SK-N-SH treated with all-trans-retinoic acid at 6 μM for 48 hours (cell line): ENCODE data around the gene KNG1.

ENCODE experiments used
- ATAC-seq: fragments of 200-7000 bp; cut with Tn5 transposase; 3 replicates; pipeline ENCODE4 v1.9.1; 2020; ENCODE audit warnings: mild to moderate bottlenecking, moderate library complexity
- CREB5 ChIP-seq: fragments of 250-450 bp; sonication (Bioruptor Pico); IDR thresholded peaks from 2 replicates; pipeline ENCODE4 v1.5.1; 2020; ENCODE audit warnings: low read depth, mild to moderate bottlenecking, moderate library complexity
- CSDC2 ChIP-seq: fragments of 250-450 bp; sonication (Bioruptor Pico); IDR thresholded peaks from 2 replicates; pipeline ENCODE4 v1.5.0; 2020; ENCODE audit warnings: mild to moderate bottlenecking, moderate library complexity
- CSRNP3 ChIP-seq: fragments of 250-450 bp; sonication (Bioruptor Pico); IDR thresholded peaks from 2 replicates; pipeline ENCODE4 v1.5.1; 2021; ENCODE audit warnings: mild to moderate bottlenecking, moderate library complexity
- ESRRG ChIP-seq: fragments of 250-450 bp; sonication (Bioruptor Pico); IDR thresholded peaks from 2 replicates; pipeline ENCODE4 v1.6.1; 2021; ENCODE audit warnings: mild to moderate bottlenecking
- GLIS3 ChIP-seq: fragments of 250-450 bp; sonication (Bioruptor Pico); IDR thresholded peaks from 2 replicates; pipeline ENCODE4 v1.5.0; 2020; ENCODE audit warnings: mild to moderate bottlenecking, moderate library complexity
- OSR1 ChIP-seq: fragments of 250-450 bp; sonication (Bioruptor Pico); IDR thresholded peaks from 2 replicates; pipeline ENCODE4 v1.8.0; 2022; ENCODE audit warnings: moderate library complexity, mild to moderate bottlenecking, inconsistent platforms
- PATZ1 ChIP-seq: fragments of 250-450 bp; sonication (Bioruptor Pico); IDR thresholded peaks from 2 replicates; pipeline ENCODE4 v1.8.0; 2020; ENCODE audit warnings: mild to moderate bottlenecking, moderate library complexity, borderline replicate concordance
- POU6F1 ChIP-seq: fragments of 250-450 bp; sonication (Bioruptor Pico); IDR thresholded peaks from 2 replicates; pipeline ENCODE4 v1.8.0; 2021; ENCODE audit warnings: low read depth, mild to moderate bottlenecking, moderate library complexity, borderline replicate concordance
- RARB ChIP-seq: fragments of 250-450 bp; sonication (Bioruptor Pico); IDR thresholded peaks from 2 replicates; pipeline ENCODE4 v1.8.0; 2021; ENCODE audit warnings: mild to moderate bottlenecking, moderate library complexity
- SNAI2 ChIP-seq: fragments of 250-450 bp; sonication (Bioruptor Pico); IDR thresholded peaks from 2 replicates; pipeline ENCODE4 v1.5.0; 2020; ENCODE audit warnings: mild to moderate bottlenecking, moderate library complexity
- TCF4 ChIP-seq: fragments of 250-450 bp; sonication (Bioruptor Pico); IDR thresholded peaks from 2 replicates; pipeline ENCODE4 v1.8.0; 2021; ENCODE audit warnings: mild to moderate bottlenecking, moderate library complexity, borderline replicate concordance
- TSHZ2 ChIP-seq: fragments of 250-450 bp; sonication (Bioruptor Pico); IDR thresholded peaks from 2 replicates; pipeline ENCODE4 v1.5.0; 2020; ENCODE audit warnings: mild to moderate bottlenecking, moderate library complexity
- ZFP3 ChIP-seq: fragments of 250-450 bp; sonication (Bioruptor Pico); IDR thresholded peaks from 2 replicates; pipeline ENCODE4 v1.5.0; 2020; ENCODE audit warnings: mild to moderate bottlenecking, moderate library complexity
- ZFP30 ChIP-seq: fragments of 450-650 bp; formaldehyde crosslinking; IDR thresholded peaks from 2 replicates; pipeline ENCODE4 v1.5.0; 2022; ENCODE audit warnings: mild to moderate bottlenecking, moderate library complexity
- ZNF70 ChIP-seq: fragments of 450-650 bp; formaldehyde crosslinking; IDR thresholded peaks from 2 replicates; pipeline ENCODE4 v1.5.0; 2020; ENCODE audit warnings: mild to moderate bottlenecking, moderate library complexity

KNG1 gene

GRCh38 chr3:186754006-186754405 lies 36.8 kb downstream of the KNG1 start:
- no peak for ATAC-seq
- TF ChIP-seq RARB (CRISPR knock-in tag), result no peak
- no peak for TF ChIP-seq ZFP3 (CRISPR knock-in tag)
- no peak for TF ChIP-seq ZNF70
- TF ChIP-seq TCF4 (CRISPR knock-in tag), result no peak
- TF ChIP-seq CSRNP3 (CRISPR knock-in tag), result no peak
- no peak for TF ChIP-seq GLIS3 (CRISPR knock-in tag)
- TF ChIP-seq ESRRG (CRISPR knock-in tag), result no peak
- TF ChIP-seq ZFP30, result no peak

- ATAC-seq, result no peak
- TF ChIP-seq ZFP30 (no peak), CSDC2 (CRISPR knock-in tag) (no peak), POU6F1 (CRISPR knock-in tag) (no peak), SNAI2 (no peak), PATZ1 (CRISPR knock-in tag) (no peak), ZFP3 (CRISPR knock-in tag) (no peak), RARB (CRISPR knock-in tag) (no peak), TSHZ2 (no peak), ZNF70 (no peak), CREB5 (no peak)
- TF ChIP-seq, all 23 proteins: peak for 0
Measured at GRCh38 chr3:186754871-186755270, 37.7 kb downstream of the KNG1 start.

GRCh38 chr3:186757214-186757613 lies 40.1 kb downstream of the KNG1 start:
- TF ChIP-seq RARB (CRISPR knock-in tag) (no peak), CSRNP3 (CRISPR knock-in tag) (no peak), OSR1 (CRISPR knock-in tag) (no peak), ZFP30 (no peak), PATZ1 (CRISPR knock-in tag) (no peak)
- ATAC-seq, result no peak
